Measurements from ENCODE around the gene PTK6. TPM values are rescaled to one million over a fixed set of nuclear protein-coding genes. Genes with fewer than 3 reads are reported as not detected.

PTK6 gene
- total RNA-seq, 6 experiments from 2014 or later = 0.07 TPM; not detected in 4

- Mint-ChIP-seq H3K4me1 (ENCODE audit: low read depth) (no peaks in the 10 kb centered on the region), H3K36me3 (ENCODE audit: low read depth) (no peaks in the 10 kb centered on the region), H3K4me3 (no peak overlapping the region)
Measured at GRCh38 chr20:63478346-63479302, 58.6 kb downstream of the PTK6 start.

More at GRCh38 chr20:63478346-63479302, 58.6 kb downstream of the PTK6 start:
- Mint-ChIP-seq H3K9me3 (no peaks in the 10 kb centered on the region), H3K27ac (no peak overlapping the region), H3K27me3 (ENCODE audit: insufficient read depth) (peaks cover 33% of the 10 kb centered on the region)
- no peak for TF ChIP-seq CTCF (IDR thresholded peaks at IDR 0.05)
- DNase-seq = no peak

Other genes with a start within 250 kb of the PTK6 start
- under 1 TPM in 1 of 6 experiments, not detected in 5; 0.02 TPM for gene COL20A1, start 244.2 kb downstream of the PTK6 start, total RNA-seq (2021; fragmentation: NEBNext Ultra II Directional; extraction: Animal tissue kit (Norgen Biotek cat#: 25700))
- not detected for gene CHRNA4, start 176.0 kb downstream of the PTK6 start, total RNA-seq (2021; fragmentation: NEBNext Ultra II Directional; extraction: Animal tissue kit (Norgen Biotek cat#: 25700))
- gene KCNQ2, start 64.7 kb downstream of the PTK6 start, total RNA-seq (2021; fragmentation: NEBNext Ultra II Directional; extraction: Animal tissue kit (Norgen Biotek cat#: 25700)) = not detected
- 1 to 10 TPM; 1.1 to 7.2 (median 1.7) TPM for gene EEF1A2, start 38.3 kb downstream of the PTK6 start, total RNA-seq (2021; fragmentation: NEBNext Ultra II Directional; extraction: Animal tissue kit (Norgen Biotek cat#: 25700))
- gene PPDPF, start 16.6 kb downstream of the PTK6 start, total RNA-seq (2021; fragmentation: NEBNext Ultra II Directional; extraction: Animal tissue kit (Norgen Biotek cat#: 25700)) = 100 to 1,000 TPM; 388 to 518 (median 443) TPM
- gene SRMS, start 10.4 kb upstream of the PTK6 start, total RNA-seq (2021; fragmentation: NEBNext Ultra II Directional; extraction: Animal tissue kit (Norgen Biotek cat#: 25700)) = not detected
- gene FNDC11, start 16.8 kb upstream of the PTK6 start, total RNA-seq (2021; fragmentation: NEBNext Ultra II Directional; extraction: Animal tissue kit (Norgen Biotek cat#: 25700)) = not detected
- gene HELZ2, start 36.9 kb upstream of the PTK6 start, total RNA-seq (2021; fragmentation: NEBNext Ultra II Directional; extraction: Animal tissue kit (Norgen Biotek cat#: 25700)) = 10 to 100 TPM; 14.7 to 20.4 (median 16.5) TPM
- 10 to 100 TPM; 10.9 to 12.4 (median 12.0) TPM for gene GMEB2, start 89.7 kb upstream of the PTK6 start, total RNA-seq (2021; fragmentation: NEBNext Ultra II Directional; extraction: Animal tissue kit (Norgen Biotek cat#: 25700))
- gene STMN3, start 116.0 kb upstream of the PTK6 start, total RNA-seq (2021; fragmentation: NEBNext Ultra II Directional; extraction: Animal tissue kit (Norgen Biotek cat#: 25700)) = 1 to 10 TPM in 5 of 6 experiments, under 1 TPM in 1; 0.77 to 3.2 (median 1.5) TPM
- 10 to 100 TPM; 19.0 to 26.8 (median 22.7) TPM for gene RTEL1, start 120.9 kb upstream of the PTK6 start, total RNA-seq (2021; fragmentation: NEBNext Ultra II Directional; extraction: Animal tissue kit (Norgen Biotek cat#: 25700))
- 1 to 10 TPM in 3 of 6 experiments, under 1 TPM in 3; 0.33 to 1.8 (median 1.1) TPM for gene TNFRSF6B, start 159.3 kb upstream of the PTK6 start, total RNA-seq (2021; fragmentation: NEBNext Ultra II Directional; extraction: Animal tissue kit (Norgen Biotek cat#: 25700))
- 10 to 100 TPM; 35.1 to 44.2 (median 37.4) TPM for gene ARFRP1, start 170.6 kb upstream of the PTK6 start, total RNA-seq (2021; fragmentation: NEBNext Ultra II Directional; extraction: Animal tissue kit (Norgen Biotek cat#: 25700))
- gene ZGPAT, start 170.7 kb upstream of the PTK6 start, total RNA-seq (2021; fragmentation: NEBNext Ultra II Directional; extraction: Animal tissue kit (Norgen Biotek cat#: 25700)) = 10 to 100 TPM; 18.3 to 22.9 (median 19.6) TPM
- 1 to 10 TPM; 3.4 to 6.1 (median 4.6) TPM for gene LIME1, start 199.3 kb upstream of the PTK6 start, total RNA-seq (2021; fragmentation: NEBNext Ultra II Directional; extraction: Animal tissue kit (Norgen Biotek cat#: 25700))
- 100 to 1,000 TPM in 3 of 6 experiments, 10 to 100 TPM in 3; 89.6 to 122 (median 102) TPM for gene SLC2A4RG, start 202.4 kb upstream of the PTK6 start, total RNA-seq (2021; fragmentation: NEBNext Ultra II Directional; extraction: Animal tissue kit (Norgen Biotek cat#: 25700))

All from HFFc6 (cell line).